Measurements from ENCODE around the gene TCEA2. TPM values are rescaled to one million over a fixed set of nuclear protein-coding genes. Genes with fewer than 3 reads are reported as not detected.

TCEA2 gene
- total and polyA plus RNA-seq, 9 of the 15 experiments (the other 6 are each of a cell fraction or from before 2014, with no cell fraction given), result 1.4 to 28.7 (median 5.4) TPM

DNA sequence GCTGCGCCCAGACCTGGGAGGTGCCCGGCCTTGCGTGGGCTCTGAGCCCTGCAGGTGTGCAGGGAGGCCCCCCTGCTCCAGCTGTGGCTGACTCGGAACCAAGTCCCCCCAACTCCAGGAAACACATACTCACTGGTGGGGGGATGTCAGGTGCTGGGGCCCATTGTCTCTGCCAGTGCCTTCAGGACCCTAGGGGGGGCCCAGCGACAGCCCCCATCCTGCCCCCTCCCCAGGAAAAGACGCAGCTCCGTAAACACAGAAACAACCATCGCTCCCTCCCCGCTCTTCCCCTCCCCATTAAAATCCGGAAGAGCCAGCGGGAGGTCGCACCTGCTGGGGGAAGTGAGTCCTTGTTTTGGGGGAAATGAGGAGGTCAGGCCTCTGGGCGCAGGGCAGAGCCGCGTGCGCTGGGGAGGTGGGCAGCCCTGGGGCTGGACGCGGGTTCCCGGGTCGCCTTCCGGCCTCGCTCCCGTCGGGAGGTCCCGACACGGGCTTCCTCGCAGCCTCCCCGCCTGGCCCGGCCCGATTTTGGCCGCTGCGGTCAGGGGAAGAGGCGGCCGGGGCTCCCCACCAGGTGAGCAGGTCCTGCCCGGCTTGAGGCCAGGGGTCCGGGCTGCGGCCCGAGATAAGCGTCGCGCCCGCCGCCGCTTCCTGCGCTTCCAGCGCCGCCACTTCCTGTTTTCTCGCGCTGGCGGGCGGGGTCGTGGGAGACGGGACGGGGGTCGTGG lies 20.8 kb upstream of the TCEA2 start (continued):
- TF ChIP-seq, protein P1, sequence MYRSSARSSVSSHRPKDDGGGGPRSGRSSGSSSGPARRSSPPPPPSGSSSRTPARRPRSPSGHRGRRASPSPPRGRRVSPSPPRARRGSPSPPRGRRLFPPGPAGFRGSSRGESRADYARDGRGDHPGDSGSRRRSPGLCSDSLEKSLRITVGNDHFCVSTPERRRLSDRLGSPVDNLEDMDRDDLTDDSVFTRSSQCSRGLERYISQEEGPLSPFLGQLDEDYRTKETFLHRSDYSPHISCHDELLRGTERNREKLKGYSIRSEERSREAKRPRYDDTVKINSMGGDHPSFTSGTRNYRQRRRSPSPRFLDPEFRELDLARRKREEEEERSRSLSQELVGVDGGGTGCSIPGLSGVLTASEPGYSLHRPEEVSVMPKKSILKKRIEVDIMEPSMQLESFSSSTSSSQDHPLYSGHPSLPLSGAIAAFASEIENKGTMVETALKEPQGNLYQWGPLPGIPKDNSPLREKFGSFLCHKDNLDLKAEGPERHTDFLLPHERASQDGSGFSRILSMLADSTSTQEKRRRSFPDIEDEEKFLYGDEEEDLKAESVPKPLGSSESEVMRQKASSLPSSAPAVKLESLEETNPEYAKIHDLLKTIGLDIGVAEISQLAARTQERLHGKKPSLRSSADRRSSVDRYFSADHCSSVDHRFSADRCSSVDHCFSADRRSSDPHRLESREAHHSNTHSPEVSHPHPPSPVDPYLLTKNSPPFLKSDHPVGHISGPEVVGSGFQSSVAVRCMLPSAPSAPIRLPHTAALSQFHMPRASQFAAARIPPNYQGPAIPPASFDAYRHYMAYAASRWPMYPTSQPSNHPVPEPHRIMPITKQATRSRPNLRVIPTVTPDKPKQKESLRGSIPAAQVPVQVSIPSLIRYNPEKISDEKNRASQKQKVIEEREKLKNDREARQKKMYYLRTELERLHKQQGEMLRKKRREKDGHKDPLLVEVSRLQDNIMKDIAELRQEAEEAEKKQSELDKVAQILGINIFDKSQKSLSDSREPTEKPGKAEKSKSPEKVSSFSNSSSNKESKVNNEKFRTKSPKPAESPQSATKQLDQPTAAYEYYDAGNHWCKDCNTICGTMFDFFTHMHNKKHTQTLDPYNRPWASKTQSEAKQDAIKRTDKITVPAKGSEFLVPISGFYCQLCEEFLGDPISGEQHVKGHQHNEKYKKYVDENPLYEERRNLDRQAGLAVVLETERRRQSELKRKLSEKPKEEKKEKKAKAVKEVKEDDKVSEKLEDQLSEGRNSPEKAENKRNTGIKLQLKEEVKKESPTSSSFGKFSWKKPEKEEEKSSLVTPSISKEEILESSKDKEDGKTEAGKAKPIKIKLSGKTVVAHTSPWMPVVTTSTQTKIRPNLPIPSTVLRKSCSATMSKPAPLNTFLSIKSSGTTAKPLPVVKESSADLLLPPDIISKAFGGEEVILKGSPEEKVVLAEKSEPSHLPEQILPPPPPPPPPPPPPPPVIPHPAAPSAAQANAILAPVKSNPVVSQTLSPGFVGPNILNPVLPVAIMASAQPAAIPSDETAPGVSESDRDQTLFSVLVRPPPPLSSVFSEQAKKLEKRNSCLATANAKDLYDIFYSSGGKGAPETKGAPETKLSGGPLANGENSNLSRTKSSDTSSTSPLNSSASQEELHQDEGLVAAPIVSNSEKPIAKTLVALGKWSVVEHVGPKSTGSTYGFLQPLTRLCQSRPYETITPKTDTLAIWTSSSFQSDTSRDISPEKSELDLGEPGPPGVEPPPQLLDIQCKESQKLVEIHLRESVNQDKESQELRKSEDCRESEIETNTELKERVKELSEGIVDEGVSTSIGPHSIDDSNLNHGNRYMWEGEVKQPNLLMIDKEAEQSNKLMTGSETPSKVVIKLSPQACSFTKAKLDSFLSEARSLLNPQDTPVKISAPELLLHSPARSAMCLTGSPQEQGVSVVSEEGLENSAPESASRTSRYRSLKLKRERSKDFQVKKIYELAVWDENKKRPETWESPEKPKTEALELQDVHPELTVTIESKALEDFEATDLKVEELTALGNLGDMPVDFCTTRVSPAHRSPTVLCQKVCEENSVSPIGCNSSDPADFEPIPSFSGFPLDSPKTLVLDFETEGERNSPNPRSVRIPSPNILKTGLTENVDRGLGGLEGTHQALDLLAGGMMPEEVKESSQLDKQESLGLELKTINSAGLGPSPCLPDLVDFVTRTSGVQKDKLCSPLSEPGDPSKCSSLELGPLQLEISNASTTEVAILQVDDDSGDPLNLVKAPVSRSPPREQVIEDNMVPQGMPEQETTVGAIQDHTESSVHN (IDR thresholded peaks at IDR 0.05; ENCODE audit: borderline replicate concordance in 1 of 2, low read depth in 1 of 2), result no peak
- TF ChIP-seq HCFC1 (IDR thresholded peaks at IDR 0.05; ENCODE audit: low read depth, low read length) (no peak), U2AF1 (optimal IDR thresholded peaks at IDR 0.05; ENCODE audit: low read depth, low read length) (no peak), SMARCA4 (IDR thresholded peaks at IDR 0.05) (peak; percentile 55; the same call in 1 of the 2 replicates), RBM17 (IDR thresholded peaks at IDR 0.05; ENCODE audit: borderline replicate concordance, low read depth, low read length) (no peak), PHF20 (IDR thresholded peaks at IDR 0.05; ENCODE audit: partially characterized antibody) (peak; percentile 58), HOXB6 (CRISPR knock-in tag; IDR thresholded peaks at IDR 0.05; ENCODE audit: borderline replicate concordance) (no peak), EHMT2 (IDR thresholded peaks at IDR 0.05) (no peak), ZNF445 (CRISPR knock-in tag; IDR thresholded peaks at IDR 0.05; ENCODE audit: low read depth) (no peak), ETV5 (CRISPR knock-in tag; IDR thresholded peaks at IDR 0.05; ENCODE audit: low read depth) (peak; percentile 43; the same call in 1 of the 2 replicates)
